ENCODE results near the gene LYPD8. TPM values are rescaled to one million over a fixed set of nuclear protein-coding genes. Genes with fewer than 3 reads are reported as not detected.

The LYPD8 gene
- total RNA-seq, 1 donor from 2014 or later: not detected

DNA sequence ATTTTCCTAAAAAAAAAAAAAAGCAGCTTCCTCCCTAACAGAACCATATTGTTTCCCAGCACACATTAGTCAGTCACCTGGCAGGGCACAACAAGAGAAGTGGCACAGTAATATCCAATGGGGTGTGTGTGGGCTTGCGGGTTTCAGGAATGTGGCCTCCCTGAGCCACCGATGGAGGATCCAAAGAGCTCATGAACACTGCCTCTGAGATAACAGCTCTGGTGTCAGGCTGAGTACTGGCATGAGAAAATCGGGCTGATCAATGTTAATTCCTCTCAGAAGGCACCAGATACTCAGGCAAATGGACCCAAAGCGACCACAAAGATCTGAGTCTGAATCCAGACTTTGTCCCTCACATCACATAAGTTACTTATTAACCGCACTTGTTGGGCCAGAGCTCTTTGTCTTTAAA is 2.2 kb upstream of the LYPD8 start:
- no peak for DNase-seq (ENCODE audit: low read depth in 2 of 2)

- DNase-seq (ENCODE audit: low read depth in 2 of 2): no peak
These were observed 1.1 kb upstream of the LYPD8 start for GRCh38 chr1:248756636-248757035.

- no peak for DNase-seq (ENCODE audit: low read depth in 2 of 2)
These were observed 592 bp upstream of the LYPD8 start for GRCh38 chr1:248756151-248756550.

DNA sequence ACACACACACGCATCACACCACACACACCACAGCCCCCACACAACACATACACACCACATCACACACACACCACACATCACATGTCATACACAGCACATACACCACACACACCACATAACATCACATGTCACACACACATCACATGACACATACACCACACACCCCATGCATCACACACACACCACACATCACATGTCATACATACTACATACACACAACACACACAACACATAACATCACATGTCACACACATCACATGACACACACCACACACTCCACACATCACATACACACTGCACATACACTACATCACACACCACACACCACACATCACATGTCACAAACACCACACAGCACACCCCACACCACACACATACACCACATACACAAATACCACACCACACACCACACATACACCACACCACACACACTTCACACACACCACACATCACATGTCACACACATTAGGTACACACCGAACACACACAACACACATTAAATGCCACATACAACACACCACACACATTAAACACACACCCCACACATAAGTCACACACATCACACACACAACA is 1.8 kb downstream of the LYPD8 start:
- no peak for DNase-seq (ENCODE audit: low read depth in 2 of 2)

DNA sequence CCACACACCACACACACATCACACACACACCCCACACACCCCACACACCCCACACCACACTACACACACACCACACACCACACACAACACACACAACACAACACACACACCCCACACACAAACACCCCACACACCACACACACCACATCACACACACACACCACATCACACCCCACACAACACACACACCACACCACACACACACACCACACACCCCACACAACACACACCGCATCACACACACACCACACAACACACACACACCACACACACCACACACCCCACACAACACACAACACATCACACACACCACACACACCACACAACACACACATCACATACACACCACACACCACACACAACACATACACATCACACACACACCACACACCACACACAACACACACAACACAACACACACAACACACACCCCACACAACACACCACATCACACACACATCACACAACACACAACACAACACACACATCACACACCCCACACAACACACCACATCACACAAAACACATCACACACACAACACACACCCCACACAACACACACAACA is 2.4 kb downstream of the LYPD8 start:
- no peak for DNase-seq (ENCODE audit: low read depth in 2 of 2)

GRCh38 chr1:248752161-248753028 is 3.2 kb downstream of the LYPD8 start:
- no peak for DNase-seq (ENCODE audit: low read depth in 2 of 2)

DNA sequence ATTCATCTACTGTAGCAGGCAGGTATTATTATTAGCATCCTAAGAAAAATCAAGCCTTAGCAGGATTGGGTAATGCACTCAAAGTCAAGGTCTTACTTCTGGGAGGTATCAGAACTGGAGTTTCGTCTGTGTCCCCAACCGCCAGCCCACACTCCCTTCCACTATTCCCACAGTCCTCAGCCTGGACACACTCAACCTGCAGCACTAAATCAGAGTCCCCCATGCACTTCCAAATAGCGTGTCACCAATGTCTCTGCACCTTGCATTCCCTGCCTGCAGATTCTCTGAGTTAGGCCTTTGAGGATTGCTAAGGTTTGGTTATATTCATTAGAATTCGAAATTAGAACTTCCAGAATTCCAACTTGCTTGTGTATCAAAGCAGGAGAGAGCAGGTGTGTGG is 3.9 kb downstream of the LYPD8 start:
- no peak for DNase-seq (ENCODE audit: low read depth in 2 of 2)

GRCh38 chr1:248751142-248751541 is 4.4 kb downstream of the LYPD8 start:
- no peak for DNase-seq (ENCODE audit: low read depth in 2 of 2)

DNA sequence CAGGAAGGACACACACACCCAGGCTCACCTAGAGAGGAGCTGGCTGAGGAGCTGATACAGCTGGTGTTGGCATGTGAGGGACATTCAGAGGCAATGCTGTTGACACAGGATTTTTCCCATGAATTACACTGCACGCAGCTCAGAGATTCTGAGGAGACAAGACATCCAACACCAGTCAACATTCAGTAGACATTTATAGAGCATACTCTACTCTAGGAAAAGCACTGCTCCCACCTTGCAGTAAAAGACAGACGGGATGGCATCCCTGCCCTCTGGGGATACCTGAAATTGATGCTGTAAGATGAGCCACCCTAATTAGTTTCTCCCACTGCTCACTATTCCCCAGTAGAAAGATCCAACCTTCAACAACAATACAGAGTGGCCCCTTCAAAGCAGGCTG is 5.1 kb downstream of the LYPD8 start:
- DNase-seq (ENCODE audit: low read depth in 2 of 2): no peak

DNA sequence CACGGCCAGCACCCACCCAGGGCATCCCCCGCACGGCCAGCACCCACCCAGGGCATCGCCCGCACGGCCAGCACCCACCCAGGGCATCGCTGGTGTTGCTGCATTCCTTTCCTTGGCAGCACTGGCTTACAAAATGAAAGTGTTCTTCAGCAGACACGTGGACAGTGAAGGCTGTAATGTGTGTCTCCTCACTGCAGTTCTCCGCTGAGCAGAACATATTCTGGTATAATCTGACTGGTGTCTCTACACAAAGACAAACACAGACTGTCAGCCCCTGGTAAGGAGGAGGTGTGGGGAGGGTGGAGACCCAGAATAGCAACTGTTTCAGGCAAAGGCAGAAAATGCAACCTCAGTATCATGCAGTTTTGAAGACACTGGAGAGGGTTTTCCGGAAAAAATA is 7.3 kb downstream of the LYPD8 start:
- DNase-seq (ENCODE audit: low read depth in 2 of 2): no peak

GRCh38 chr1:248740876-248741275 is 14.7 kb downstream of the LYPD8 start:
- no peak for DNase-seq (ENCODE audit: low read depth in 2 of 2)

DNA sequence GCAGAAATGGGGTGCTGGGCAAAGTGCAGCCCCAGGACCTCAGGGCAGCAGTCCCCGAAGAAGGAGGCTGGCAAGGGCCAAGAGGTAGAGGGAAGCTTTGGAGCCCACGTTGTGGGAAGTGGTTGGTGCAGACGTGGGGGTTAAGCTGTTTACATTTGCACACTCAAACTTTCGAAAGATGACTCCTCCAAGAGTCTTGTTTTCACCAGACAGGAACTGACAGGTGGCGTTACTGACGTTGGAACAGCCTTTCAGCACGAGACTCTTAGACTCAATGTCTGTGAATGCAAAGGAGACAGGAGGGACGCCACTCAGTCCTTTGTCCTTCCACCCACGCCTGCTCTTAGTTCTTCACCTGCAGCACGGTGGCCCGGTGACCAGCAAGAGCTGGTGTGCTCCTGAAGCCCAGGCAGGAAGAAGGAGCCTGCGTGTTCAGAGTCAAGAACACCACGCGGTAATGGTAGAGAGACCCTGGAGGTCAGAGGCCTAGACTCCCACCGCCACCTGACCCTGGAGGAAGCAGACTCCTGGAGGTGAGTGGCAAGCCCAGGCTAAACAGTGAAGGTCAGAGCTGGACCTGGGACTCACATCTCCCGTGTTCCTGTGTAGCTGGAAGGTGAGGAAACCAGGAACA is 15.9 kb downstream of the LYPD8 start:
- no peak for DNase-seq (ENCODE audit: low read depth in 2 of 2)

GRCh38 chr1:248737457-248737856 is 18.1 kb downstream of the LYPD8 start:
- no peak for DNase-seq (ENCODE audit: low read depth in 2 of 2)

- no peak for DNase-seq (ENCODE audit: low read depth in 2 of 2)
These were observed 18.6 kb downstream of the LYPD8 start for GRCh38 chr1:248736977-248737376.

DNA sequence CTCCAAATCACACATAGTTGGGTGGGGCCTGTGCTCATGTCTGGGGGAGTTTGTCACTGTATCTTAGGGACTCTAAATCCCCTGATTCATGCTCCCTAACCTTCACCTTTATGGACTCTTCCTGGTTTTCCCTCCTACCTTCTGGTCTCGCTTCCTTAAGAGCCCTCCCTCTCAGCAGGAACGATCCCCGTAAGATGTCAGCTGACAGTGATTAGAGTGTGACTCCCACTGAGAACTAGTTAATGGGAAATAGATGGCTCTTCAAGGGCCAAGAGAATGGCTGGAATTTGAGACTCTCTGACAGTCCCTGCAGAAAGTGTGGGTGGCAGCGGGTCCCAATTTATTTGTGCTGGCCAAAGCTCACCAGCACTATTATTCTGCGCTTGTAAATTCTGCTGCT is 22.0 kb downstream of the LYPD8 start:
- DNase-seq (ENCODE audit: low read depth in 2 of 2): no peak

GRCh38 chr1:248730507-248731335 is 24.8 kb downstream of the LYPD8 start:
- DNase-seq (ENCODE audit: low read depth in 2 of 2): no peak

DNA sequence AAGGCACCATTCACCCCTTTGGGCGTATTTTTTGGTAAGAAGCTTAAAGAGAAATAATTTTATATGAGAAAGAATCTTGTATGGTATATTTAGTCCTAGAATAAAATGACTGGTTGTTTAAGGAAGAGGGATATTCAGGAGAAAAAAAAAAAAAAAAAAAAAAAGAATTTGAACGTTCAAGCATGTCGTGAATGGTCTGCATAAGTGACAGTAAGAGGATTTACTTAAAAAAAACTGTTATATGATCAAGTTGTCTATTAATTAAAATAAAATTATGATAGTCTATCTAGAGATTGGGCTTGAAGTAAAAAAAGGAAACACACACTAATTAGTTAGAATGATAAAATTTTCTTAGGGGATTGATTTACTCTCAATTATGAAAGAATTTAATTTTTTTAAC is 41.3 kb downstream of the LYPD8 start:
- DNase-seq (ENCODE audit: low read depth in 2 of 2): peak in 1 of 2 donors; percentile 1

GRCh38 chr1:248710305-248710900 is 45.2 kb downstream of the LYPD8 start:
- no peak for DNase-seq (ENCODE audit: low read depth in 2 of 2)

GRCh38 chr1:248704606-248705005 is 51.0 kb downstream of the LYPD8 start:
- no peak for DNase-seq (ENCODE audit: low read depth in 2 of 2)

DNA sequence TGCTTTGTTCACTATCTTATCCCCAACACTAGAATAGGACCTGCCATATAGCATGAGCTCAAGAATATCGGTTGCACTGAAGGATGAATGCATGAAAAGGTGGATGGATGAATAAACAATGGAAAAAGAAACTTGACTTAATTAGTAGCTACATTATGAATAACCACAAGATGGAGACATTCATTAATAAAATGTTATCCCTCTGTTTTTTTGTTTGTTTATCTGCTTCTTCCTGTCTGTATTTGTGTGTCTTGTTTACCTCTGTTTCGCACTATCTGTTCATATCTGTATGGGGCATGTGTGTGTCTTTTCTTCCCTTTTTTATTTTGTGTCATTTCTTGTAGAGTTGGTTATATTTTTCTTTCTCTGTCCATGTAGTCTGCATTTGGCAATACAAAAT is 51.9 kb downstream of the LYPD8 start:
- DNase-seq (ENCODE audit: low read depth in 2 of 2): no peak

DNA sequence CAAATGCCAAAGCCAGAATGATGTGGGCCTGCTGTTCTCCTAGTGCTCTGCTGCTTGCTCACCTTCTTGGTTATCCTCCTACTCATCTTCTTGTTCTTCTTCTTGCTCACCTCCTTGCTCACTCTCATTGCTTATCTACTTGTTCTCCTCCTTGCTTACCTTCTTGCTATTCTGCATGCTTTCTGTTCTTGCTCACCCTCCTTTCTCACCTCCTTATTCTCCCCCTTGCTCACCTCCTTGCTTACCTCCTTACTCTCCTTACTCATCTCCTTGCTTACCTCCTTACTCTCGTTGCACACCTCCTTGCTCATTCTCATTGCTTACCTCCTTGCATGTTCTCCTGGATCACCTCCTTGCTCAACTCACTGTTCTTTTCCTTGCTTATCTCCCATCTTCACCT is 52.8 kb downstream of the LYPD8 start, which contains the start of gene OR14I1:
OR14I1 (minus strand) TSS at position 53 of the 400 bp plus-strand sequence.
- DNase-seq (ENCODE audit: low read depth in 2 of 2): no peak

Measured in lung microvascular endothelial cell (primary cell).